Stimulated activated CD4-positive, alpha-beta T cell treated with anti-CD3 and anti-CD28 coated beads, Interleukin-4, amount 100 ng/mL, for 24 hours (primary cell): Measurements from ENCODE around the gene DARS1.

Source experiments
- DNase-seq: peaks from one replicate; pipeline ENCODE4 v3.0.0-alpha.2; 2020

Gene DARS1

GRCh38 chr2:136015699-136016098 is 30.3 kb upstream of the DARS1 start:
- DNase-seq = no peak

- DNase-seq = no peak
Measured at GRCh38 chr2:136014411-136014810, 29.0 kb upstream of the DARS1 start.

GRCh38 chr2:136013955-136014354 is 28.5 kb upstream of the DARS1 start:
- DNase-seq = no peak

- no peak for DNase-seq
Measured at GRCh38 chr2:136013136-136013685, 27.8 kb upstream of the DARS1 start.

GRCh38 chr2:136012315-136012714 is 26.9 kb upstream of the DARS1 start:
- DNase-seq = no peak

GRCh38 chr2:136010126-136010525 is 24.7 kb upstream of the DARS1 start:
- no peak for DNase-seq

- DNase-seq = peak; percentile 61
Measured at GRCh38 chr2:136008205-136008865, 22.9 kb upstream of the DARS1 start.

GRCh38 chr2:136006658-136007057 is 21.2 kb upstream of the DARS1 start:
- DNase-seq = no peak

- DNase-seq = no peak
Measured at GRCh38 chr2:136005462-136006196, 20.2 kb upstream of the DARS1 start.

- DNase-seq = no peak
Measured at GRCh38 chr2:136004965-136005364, 19.5 kb upstream of the DARS1 start.

GRCh38 chr2:136001131-136001530 is 15.7 kb upstream of the DARS1 start:
- DNase-seq = no peak

- no peak for DNase-seq
Measured at GRCh38 chr2:136000502-136000901, 15.1 kb upstream of the DARS1 start.

- DNase-seq = no peak
Measured at GRCh38 chr2:135999899-136000298, 14.5 kb upstream of the DARS1 start.

GRCh38 chr2:135998879-135999278 is 13.5 kb upstream of the DARS1 start:
- no peak for DNase-seq

- DNase-seq = no peak
Measured at GRCh38 chr2:135997380-135997779, 12.0 kb upstream of the DARS1 start.

- DNase-seq = no peak
Measured at GRCh38 chr2:135996304-135996703, 10.9 kb upstream of the DARS1 start.

- no peak for DNase-seq
Measured at GRCh38 chr2:135994281-135994680, 8.9 kb upstream of the DARS1 start.

- DNase-seq = no peak
Measured at GRCh38 chr2:135993421-135993820, 8.0 kb upstream of the DARS1 start.

- no peak for DNase-seq
Measured at GRCh38 chr2:135991861-135992260, 6.4 kb upstream of the DARS1 start.

GRCh38 chr2:135987441-135987840 is 2.0 kb upstream of the DARS1 start:
- no peak for DNase-seq

GRCh38 chr2:135986507-135986906 is 1.1 kb upstream of the DARS1 start:
- DNase-seq = no peak

- DNase-seq = peak; percentile 82
Measured at GRCh38 chr2:135985826-135986393, 484 bp upstream of the DARS1 start.

GRCh38 chr2:135984199-135985017 is 1.0 kb downstream of the DARS1 start:
- DNase-seq = no peak
